ENCODE measurements around the gene CNTNAP2. TPM values are rescaled to one million over a fixed set of nuclear protein-coding genes. Genes with fewer than 3 reads are reported as not detected.

CNTNAP2 gene
- total and polyA plus RNA-seq, 8 donors, result 0.94 to 42.5 (median 38.6) TPM

GRCh38 chr7:148332191-148333186 is 2215.9 kb downstream of the CNTNAP2 start:
- Histone ChIP-seq H3K36me3 (no peaks in the 10 kb centered on the region), H3K4me3 (no peak overlapping the region), H3K27me3 (peaks cover 10 to 39% of the 10 kb centered on the region in 2 donors), H3K27ac (no peak overlapping the region), H3K4me1 (no peaks in the 10 kb centered on the region), H3K9me3 (no peaks in the 10 kb centered on the region)
- intact Hi-C loops (cut with DNase I), result no loop called here
- TF ChIP-seq CTCF (IDR thresholded peaks at IDR 0.05), result no peak
- no peak for ATAC-seq
- DNase-seq, result no peak

GRCh38 chr7:148334441-148334956 is 2217.9 kb downstream of the CNTNAP2 start:
- no peak for TF ChIP-seq CTCF (IDR thresholded peaks at IDR 0.05)
- Histone ChIP-seq H3K36me3 (no peaks in the 10 kb centered on the region), H3K9me3 (no peaks in the 10 kb centered on the region), H3K4me3 (no peak overlapping the region), H3K27ac (no peak overlapping the region), H3K4me1 (peaks cover 0 to 5% of the 10 kb centered on the region in 2 donors), H3K27me3 (peaks cover 29 to 59% of the 10 kb centered on the region in 2 donors)
- DNase-seq, result no peak
- intact Hi-C loops (cut with DNase I), result no loop called here
- ATAC-seq, result no peak

- intact Hi-C loops (cut with DNase I), result no loop called here
- DNase-seq (no peak), ATAC-seq (peak; percentile 14)
- Histone ChIP-seq H3K4me1 (peaks cover 0 to 5% of the 10 kb centered on the region in 2 donors), H3K27ac (no peak overlapping the region), H3K4me3 (no peak overlapping the region), H3K9me3 (no peaks in the 10 kb centered on the region), H3K27me3 (peaks cover 32 to 65% of the 10 kb centered on the region in 2 donors), H3K36me3 (no peaks in the 10 kb centered on the region)
- TF ChIP-seq CTCF (IDR thresholded peaks at IDR 0.05), result no peak
Measured at GRCh38 chr7:148334959-148335577, 2218.5 kb downstream of the CNTNAP2 start.

GRCh38 chr7:148335790-148336189 is 2219.2 kb downstream of the CNTNAP2 start:
- Histone ChIP-seq H3K27ac (no peak overlapping the region), H3K36me3 (no peaks in the 10 kb centered on the region), H3K4me3 (no peak overlapping the region), H3K9me3 (no peaks in the 10 kb centered on the region), H3K4me1 (peaks cover 0 to 5% of the 10 kb centered on the region in 2 donors), H3K27me3 (peaks cover 39 to 72% of the 10 kb centered on the region in 2 donors)
- intact Hi-C loops (cut with DNase I), result no loop called here
- ATAC-seq (no peak), DNase-seq (no peak)
- no peak for TF ChIP-seq CTCF (IDR thresholded peaks at IDR 0.05)

GRCh38 chr7:148336411-148336810 is 2219.8 kb downstream of the CNTNAP2 start:
- no peak overlapping the region for H3K27ac ChIP-seq
- H3K9me3 ChIP-seq, result no peaks in the 10 kb centered on the region
- no peak for ATAC-seq
- H3K4me1 ChIP-seq, result peaks cover 0 to 5% of the 10 kb centered on the region in 2 donors
- TF ChIP-seq CTCF (IDR thresholded peaks at IDR 0.05), result no peak
- DNase-seq, result no peak
- no peaks in the 10 kb centered on the region for H3K36me3 ChIP-seq
- H3K4me3 ChIP-seq, result no peak overlapping the region
- peaks cover 44 to 78% of the 10 kb centered on the region in 2 donors for H3K27me3 ChIP-seq
- intact Hi-C loops (cut with DNase I), result no loop called here

Measured in left lung (tissue), 10 donors.